SK-N-SH (cell line): ENCODE measurements around the gene IQSEC1. TPM values are rescaled to one million over a fixed set of nuclear protein-coding genes. Genes with fewer than 3 reads are reported as not detected.

Experiments
- CTCF ChIA-PET: fragments of 300-600, 350-600 bp; formaldehyde crosslinking; extraction: SDS; loops from one replicate; lab custom pipeline; 2021; lab: Yijun Ruan, JAX
- POLR2A ChIA-PET: fragments of 350-600 bp; sonication (Branson Sonifier 250); formaldehyde crosslinking; extraction: SDS; loops from one replicate; lab custom pipeline; 2020; ENCODE audit warnings: antibody characterized with exemption, inconsistent platforms; lab: Yijun Ruan, JAX
- DNase-seq: peaks from one replicate; pipeline ENCODE4 v3.0.0; 2012
- H2AFZ ChIP-seq: fragments of 200-600 bp; sonication (generic); 2 replicates; pipeline ENCODE4 v1.8.1; 2016; ENCODE audit warnings: antibody characterized with exemption, mild to moderate bottlenecking, low read depth
- H3F3A ChIP-seq: fragments of 200-600 bp; sonication (generic); replicated peaks from 2 replicates; pipeline ENCODE3; 2016; ENCODE audit warnings: antibody characterized with exemption, mild to moderate bottlenecking; ENCODE audit not compliant: insufficient read depth
- H3K27ac ChIP-seq, 2 experiments: fragments of 200-500 bp in 1 of 2; fragments of 200-600 bp in 1 of 2; sonication (Bioruptor generic) in 1 of 2; sonication (generic), shearing (Covaris generic) in 1 of 2; 2 replicates each; pipeline versions ENCODE4 v1.5.1 to v1.6.1; 2014 to 2016; ENCODE audit warnings: low read depth in 2 of 2, inconsistent platforms in 1 of 2, low read length in 1 of 2, mild to moderate bottlenecking in 1 of 2, mixed read lengths in 1 of 2
- H3K27me3 ChIP-seq: fragments of 200-600 bp; sonication (generic), shearing (Covaris generic); 2 replicates; pipeline ENCODE4 v1.6.1; 2016; ENCODE audit warnings: mixed run types; ENCODE audit not compliant: insufficient read depth
- H3K36me3 ChIP-seq, 2 experiments: fragments of 200-500 bp in 1 of 2; fragments of 200-600 bp in 1 of 2; sonication (Bioruptor generic) in 1 of 2; sonication (generic) in 1 of 2; replicated peaks in 1 of 2; 2 replicates each; pipeline versions ENCODE3 to v1.5.1; 2014 to 2016; ENCODE audit warnings: low read length in 1 of 2, mild to moderate bottlenecking in 1 of 2; ENCODE audit not compliant: insufficient read depth in 2 of 2, control insufficient read depth in 1 of 2
- H3K4me1 ChIP-seq, 2 experiments: fragments of 200-500 bp in 1 of 2; fragments of 200-600 bp in 1 of 2; sonication (Bioruptor generic) in 1 of 2; sonication (generic), shearing (Covaris generic) in 1 of 2; 2 replicates each; pipeline versions ENCODE4 v1.5.1 to v1.6.1; 2014 to 2016; ENCODE audit warnings: low read depth in 1 of 2, low read length in 1 of 2, mixed run types in 1 of 2; ENCODE audit not compliant: insufficient read depth in 2 of 2, control insufficient read depth in 1 of 2
- H3K4me2 ChIP-seq: fragments of 200-600 bp; sonication (generic), shearing (Covaris generic); 2 replicates; pipeline ENCODE4 v1.6.1; 2017; ENCODE audit warnings: mixed run types
- H3K4me3 ChIP-seq, 2 experiments: fragments of 200-500 bp in 1 of 2; fragments of 200-600 bp in 1 of 2; sonication (Bioruptor generic) in 1 of 2; sonication (generic), shearing (Covaris generic) in 1 of 2; 2 replicates each; pipeline versions ENCODE4 v1.5.1 to v1.8.1; 2014 to 2016; ENCODE audit warnings: low read depth in 2 of 2, inconsistent platforms in 1 of 2, low read length in 1 of 2, mild to moderate bottlenecking in 1 of 2, mixed read lengths in 1 of 2, moderate library complexity in 1 of 2
- H3K79me2 ChIP-seq: fragments of 200-600 bp; sonication (generic); 2 replicates; pipeline ENCODE4 v1.8.1; 2017; ENCODE audit warnings: mild to moderate bottlenecking; ENCODE audit not compliant: insufficient read depth
- H3K9ac ChIP-seq: fragments of 200-600 bp; sonication (generic); 2 replicates; pipeline ENCODE4 v1.6.1; 2017; ENCODE audit warnings: mixed run types
- H3K9me2 ChIP-seq: fragments of 200-600 bp; sonication (generic); 2 replicates; pipeline ENCODE4 v1.6.1; 2017; ENCODE audit warnings: mixed run types
- H3K9me3 ChIP-seq: fragments of 200-600 bp; sonication (generic); 2 replicates; pipeline ENCODE4 v1.6.1; 2017; ENCODE audit warnings: mixed run types, mild to moderate bottlenecking, moderate library complexity
- H4K20me1 ChIP-seq: fragments of 200-600 bp; sonication (generic); 2 replicates; pipeline ENCODE4 v1.6.1; 2017; ENCODE audit warnings: mild to moderate bottlenecking, mixed run types; ENCODE audit not compliant: insufficient read depth
- ELF1 ChIP-seq: IDR thresholded peaks from 2 replicates; pipeline ENCODE4 v1.4.0; 2012
- EZH2phosphoT487 ChIP-seq: fragments of 200-600 bp; sonication (generic); IDR thresholded peaks from 2 replicates; pipeline ENCODE4 v1.6.1; 2017; ENCODE audit warnings: low read depth, mixed run types, mild to moderate bottlenecking, antibody characterized with exemption, moderate library complexity, borderline replicate concordance
- FOXJ3 ChIP-seq: sonication (generic); formaldehyde crosslinking; IDR thresholded peaks from 2 replicates; pipeline ENCODE4 v1.5.1; 2020; ENCODE audit warnings: mild to moderate bottlenecking, missing genetic modification reagents
- GABPA ChIP-seq: IDR thresholded peaks from 2 replicates; pipeline ENCODE4 v1.4.0; 2012; ENCODE audit warnings: low read depth, mild to moderate bottlenecking
- GATA2 ChIP-seq: sonication (generic); formaldehyde crosslinking; IDR thresholded peaks from 2 replicates; pipeline ENCODE4 v1.5.0; 2020; ENCODE audit warnings: mild to moderate bottlenecking, missing genetic modification reagents
- MAX ChIP-seq: IDR thresholded peaks from 2 replicates; pipeline ENCODE4 v1.4.0; 2012; ENCODE audit warnings: low read depth
- NFIC ChIP-seq: IDR thresholded peaks from 2 replicates; pipeline ENCODE4 v1.4.0; 2012; ENCODE audit warnings: borderline replicate concordance
- POLR2AphosphoS5 ChIP-seq: IDR thresholded peaks from 2 replicates; pipeline ENCODE4 v1.6.1; 2012; ENCODE audit warnings: low read depth, low read length
- TAF1 ChIP-seq: IDR thresholded peaks from 2 replicates; pipeline ENCODE4 v1.6.1; 2012; ENCODE audit warnings: low read depth, mild to moderate bottlenecking, low read length, moderate library complexity, borderline replicate concordance
- TCF12 ChIP-seq: IDR thresholded peaks from 2 replicates; pipeline ENCODE4 v1.4.0; 2012
- YY1 ChIP-seq: IDR thresholded peaks from 2 replicates; pipeline ENCODE4 v1.4.0; 2012; ENCODE audit warnings: low read depth, mild to moderate bottlenecking
- ZBTB33 ChIP-seq: IDR thresholded peaks from 2 replicates; pipeline ENCODE4 v1.4.0; 2012; ENCODE audit warnings: low read depth, borderline replicate concordance
- WGBS: methylation state at CpG from one replicate; pipeline ENCODE4 v1.1.6; 2017; ENCODE audit warnings: low lambda C conversion rate; 5-methylcytosine and 5-hydroxymethylcytosine counted together
- polyA plus RNA-seq, 3 experiments: library from polyadenylated mRNA; depleted of rRNA; stranded (reverse); fragments of >200 nt; gene quantifications; 2 replicates each; pipeline ENCODE4 v1.2.3, GENCODE V29; 2012
- TF ChIP-seq, protein P1 (sequence below): IDR thresholded peaks from 2 replicates; pipeline ENCODE4 v1.4.0; 2012; ENCODE audit warnings: low read depth, borderline replicate concordance
- TF ChIP-seq, protein P2 (sequence below): fragments of 150-350 bp; IDR thresholded peaks from 2 replicates; pipeline ENCODE4 v1.6.1; 2017; ENCODE audit warnings: antibody characterized with exemption, low read length, low read depth, borderline replicate concordance

The IQSEC1 gene
- polyA plus RNA-seq, 1 of the 3 experiments (the other 2 are of a cell fraction), result 6.2 TPM

- ChIA-PET POLR2A (no interaction called here), CTCF (interaction anchor here (1.1 to 4.1 kb wide), 7 partner anchors 9 to 118 kb away, joined by 3 to 30 read pairs (median 8); no protein-coding TSS in a partner anchor)
- Histone ChIP-seq H3K79me2 (no peaks in the 10 kb centered on the region), H3K36me3 (no peaks in the 10 kb centered on the region), H3F3A (peaks cover 2% of the 10 kb centered on the region), H2AFZ (no peak overlapping the region), H3K9me3 (no peaks in the 10 kb centered on the region), H3K9ac (no peak overlapping the region), H3K27ac (no peak overlapping the region; a peak in 1 of 4 replicates), H4K20me1 (no peaks in the 10 kb centered on the region), H3K4me1 (peaks cover 2 to 26% of the 10 kb centered on the region in 2 experiments; a peak in 1 of 4 replicates), H3K4me3 (no peak overlapping the region), H3K9me2 (no peaks in the 10 kb centered on the region), H3K27me3 (no peaks in the 10 kb centered on the region), H3K4me2 (no peak overlapping the region)
- WGBS, result 91% methylated on average over 5 of the region's 8 CpGs
- TF ChIP-seq, protein P1, sequence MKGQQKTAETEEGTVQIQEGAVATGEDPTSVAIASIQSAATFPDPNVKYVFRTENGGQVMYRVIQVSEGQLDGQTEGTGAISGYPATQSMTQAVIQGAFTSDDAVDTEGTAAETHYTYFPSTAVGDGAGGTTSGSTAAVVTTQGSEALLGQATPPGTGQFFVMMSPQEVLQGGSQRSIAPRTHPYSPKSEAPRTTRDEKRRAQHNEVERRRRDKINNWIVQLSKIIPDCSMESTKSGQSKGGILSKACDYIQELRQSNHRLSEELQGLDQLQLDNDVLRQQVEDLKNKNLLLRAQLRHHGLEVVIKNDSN, result no peak
- TF ChIP-seq TCF12, result no peak
- TF ChIP-seq TAF1, result no peak
- TF ChIP-seq YY1, result no peak
- no peak for TF ChIP-seq GATA2 (CRISPR knock-in tag)
- no peak for TF ChIP-seq MAX
- TF ChIP-seq GABPA, result no peak
- no peak for TF ChIP-seq EZH2phosphoT487
- TF ChIP-seq ELF1, result no peak
- no peak for TF ChIP-seq FOXJ3
- TF ChIP-seq, protein P2, sequence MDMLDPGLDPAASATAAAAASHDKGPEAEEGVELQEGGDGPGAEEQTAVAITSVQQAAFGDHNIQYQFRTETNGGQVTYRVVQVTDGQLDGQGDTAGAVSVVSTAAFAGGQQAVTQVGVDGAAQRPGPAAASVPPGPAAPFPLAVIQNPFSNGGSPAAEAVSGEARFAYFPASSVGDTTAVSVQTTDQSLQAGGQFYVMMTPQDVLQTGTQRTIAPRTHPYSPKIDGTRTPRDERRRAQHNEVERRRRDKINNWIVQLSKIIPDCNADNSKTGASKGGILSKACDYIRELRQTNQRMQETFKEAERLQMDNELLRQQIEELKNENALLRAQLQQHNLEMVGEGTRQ, result no peak
- no peak for DNase-seq
Measured at GRCh38 chr3:12986031-12986430, 87.2 kb downstream of the IQSEC1 start.

DNA sequence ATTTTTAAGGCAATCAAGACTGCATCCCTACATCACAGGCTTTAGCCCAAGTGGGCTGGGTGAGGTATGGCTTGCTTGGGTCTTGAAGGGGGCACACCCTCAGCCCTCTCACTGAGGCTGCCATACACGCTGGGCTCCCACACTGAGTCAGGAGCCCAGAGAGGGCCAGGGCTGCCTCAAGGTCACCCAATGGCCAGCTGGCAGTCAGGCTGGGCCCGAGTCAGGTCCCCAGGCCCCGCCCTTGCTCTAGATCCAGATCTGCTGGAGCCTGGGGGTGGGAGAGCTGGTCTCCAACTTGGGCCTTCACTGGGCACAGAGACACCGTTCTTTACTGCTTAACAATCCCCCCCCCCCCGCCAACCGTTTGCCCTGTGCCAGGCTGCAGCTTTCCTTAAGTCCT lies 88.1 kb downstream of the IQSEC1 start:
- H4K20me1 ChIP-seq, result no peaks in the 10 kb centered on the region
- H2AFZ ChIP-seq, result no peak overlapping the region
- H3K4me2 ChIP-seq, result no peak overlapping the region
- 80% methylated on average over 6 of the region's 6 CpGs for WGBS
- peaks cover 0 to 23% of the 10 kb centered on the region in 2 experiments; a peak in 1 of 4 replicates for H3K4me1 ChIP-seq
- no peak overlapping the region for H3K9ac ChIP-seq
- no peak overlapping the region for H3K27ac ChIP-seq
- no peaks in the 10 kb centered on the region for H3K27me3 ChIP-seq
- TF ChIP-seq NFIC (no peak), POLR2AphosphoS5 (no peak), ZBTB33 (no peak)
- TF ChIP-seq, protein P1, result no peak
- no peak for DNase-seq
- H3K79me2 ChIP-seq, result no peaks in the 10 kb centered on the region
- no peaks in the 10 kb centered on the region for H3K9me3 ChIP-seq
- POLR2A ChIA-PET, result no interaction called here
- H3K36me3 ChIP-seq, result no peaks in the 10 kb centered on the region
- no peaks in the 10 kb centered on the region for H3K9me2 ChIP-seq
- H3K4me3 ChIP-seq, result no peak overlapping the region
- CTCF ChIA-PET, result interaction anchor here (0.9 to 4.1 kb wide), 19 partner anchors 8 to 139 kb away, joined by 3 to 32 read pairs (median 7); no protein-coding TSS in a partner anchor
- H3F3A ChIP-seq, result no peaks in the 10 kb centered on the region
